GM12892 (cell line): ENCODE measurements around the gene ZMAT2.

Experiments used
- POLR2A ChIP-seq: IDR thresholded peaks from 2 replicates; pipeline ENCODE4 v1.6.1; 2011; ENCODE audit warnings: low read depth, low read length, control low read depth
- TAF1 ChIP-seq: IDR thresholded peaks from 2 replicates; pipeline ENCODE4 v1.6.1; 2011; ENCODE audit warnings: low read depth, mild to moderate bottlenecking, control low read depth, low read length, borderline replicate concordance

DNA sequence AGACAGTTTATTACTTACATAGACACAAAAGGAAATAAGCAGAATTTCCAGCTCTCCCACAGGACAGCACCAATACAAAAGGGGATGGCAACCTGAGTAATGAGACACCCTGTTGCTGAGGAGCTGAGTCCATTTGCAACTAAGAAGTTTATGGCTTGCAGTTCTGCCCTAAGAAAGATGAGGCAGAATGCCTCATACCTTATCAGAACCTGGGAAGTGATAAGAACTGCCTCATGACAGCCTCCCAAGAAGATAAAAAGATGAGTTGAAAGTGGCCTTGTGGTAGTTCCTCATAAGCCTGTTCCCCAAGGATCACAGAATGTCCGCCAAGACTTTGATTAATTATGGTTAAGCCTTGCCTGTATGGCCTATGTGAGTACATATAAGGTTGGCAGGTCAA is 41.7 kb downstream of the ZMAT2 start:
- TF ChIP-seq POLR2A (no peak), TAF1 (no peak)
